Stimulated activated CD8-positive, alpha-beta memory T cell treated with anti-CD3 and anti-CD28 coated beads, Interleukin-7, amount 100 ng/mL, for 1 hour (primary cell): ENCODE data around the gene TCERG1L.
"Not testable (repeated sequence)": the region's sequence is repeated elsewhere in the genome, so short reads cannot be mapped to it uniquely, and the experiment has no call there.

Source experiments
- DNase-seq, 2 donors: peaks; one replicate each; pipeline ENCODE4 v3.0.0-alpha.2; 2020; ENCODE audit warnings: low read depth in 2 of 2

Gene TCERG1L

GRCh38 chr10:131100418-131101410, 210.8 kb downstream of the TCERG1L start:
- DNase-seq = not testable (repeated sequence)

GRCh38 chr10:131099028-131099726, 212.3 kb downstream of the TCERG1L start:
- DNase-seq = no peak

GRCh38 chr10:131098416-131098952, 213.0 kb downstream of the TCERG1L start:
- DNase-seq = no peak

GRCh38 chr10:131096031-131096430, 215.5 kb downstream of the TCERG1L start:
- DNase-seq = no peak

GRCh38 chr10:131095313-131095580, 216.3 kb downstream of the TCERG1L start:
- DNase-seq = no peak

- DNase-seq = no peak
Observed at GRCh38 chr10:131094527-131095312, 216.8 kb downstream of the TCERG1L start.

GRCh38 chr10:131093795-131094366, 217.6 kb downstream of the TCERG1L start:
- no peak for DNase-seq

- no peak for DNase-seq
Observed at GRCh38 chr10:131093346-131093745, 218.2 kb downstream of the TCERG1L start.

GRCh38 chr10:131092876-131093275, 218.6 kb downstream of the TCERG1L start:
- DNase-seq = no peak

- no peak for DNase-seq
Observed at GRCh38 chr10:131092386-131092785, 219.1 kb downstream of the TCERG1L start.

GRCh38 chr10:131091682-131092081, 219.8 kb downstream of the TCERG1L start:
- DNase-seq = no peak

- DNase-seq = no peak
Observed at GRCh38 chr10:131090761-131091661, 220.5 kb downstream of the TCERG1L start.

GRCh38 chr10:131089861-131090260, 221.7 kb downstream of the TCERG1L start:
- no peak for DNase-seq

- DNase-seq = no peak
Observed at GRCh38 chr10:131089150-131089549, 222.4 kb downstream of the TCERG1L start.

GRCh38 chr10:131088619-131089018, 222.9 kb downstream of the TCERG1L start:
- DNase-seq = no peak

GRCh38 chr10:131087464-131088215, 223.9 kb downstream of the TCERG1L start:
- no peak for DNase-seq

GRCh38 chr10:131086511-131086910, 225.0 kb downstream of the TCERG1L start:
- DNase-seq = no peak

GRCh38 chr10:131086094-131086493, 225.4 kb downstream of the TCERG1L start:
- DNase-seq = no peak

- DNase-seq = no peak
Observed at GRCh38 chr10:131085091-131085860, 226.2 kb downstream of the TCERG1L start.
